Large intestine (tissue), 3 donors: ENCODE data around the gene CHAC1. TPM values are rescaled to one million over a fixed set of nuclear protein-coding genes. Genes with fewer than 3 reads are reported as not detected.
A peak's percentile ranks its signal among the peaks of the same experiment; 100 is the strongest.
"Not testable (repeated sequence)": the region's sequence is repeated elsewhere in the genome, so short reads cannot be mapped to it uniquely, and the experiment has no call there.

Source experiments
- DNase-seq, 2 donors: peaks; one replicate each; pipeline versions ENCODE4 v3.0.0 to v3.0.0-alpha.2; 2013
- H3K27ac ChIP-seq: one replicate; pipeline ENCODE4 v1.5.1; 2013; ENCODE audit warnings: low read length
- H3K27me3 ChIP-seq: 2 replicates; pipeline ENCODE4 v1.6.1; 2013; ENCODE audit warnings: low read length; ENCODE audit not compliant: control insufficient read depth, insufficient read depth
- H3K36me3 ChIP-seq: 2 replicates; pipeline ENCODE4 v1.6.1; 2013; ENCODE audit warnings: low read length; ENCODE audit not compliant: control insufficient read depth, insufficient read depth
- H3K4me1 ChIP-seq: one replicate; pipeline ENCODE4 v1.6.1; 2013; ENCODE audit warnings: low read length; ENCODE audit not compliant: control insufficient read depth, insufficient read depth
- H3K4me3 ChIP-seq: one replicate; pipeline ENCODE4 v1.5.1; 2013; ENCODE audit warnings: low read length
- H3K9me3 ChIP-seq: one replicate; pipeline ENCODE4 v1.6.1; 2013; ENCODE audit warnings: mild to moderate bottlenecking, low read depth, low read length, moderate library complexity; ENCODE audit not compliant: control insufficient read depth
- WGBS: methylation state at CpG from one replicate; pipeline ENCODE4 v1.1.5; 2013; ENCODE audit warnings: low lambda C conversion rate; ENCODE audit not compliant: insufficient coverage; 5-methylcytosine and 5-hydroxymethylcytosine counted together
- polyA plus RNA-seq: library from polyadenylated mRNA; unstranded; fragments of 120-200 nt; gene quantifications from one replicate; pipeline ENCODE4 v1.2.1, GENCODE V29; 2013

The CHAC1 gene
- polyA plus RNA-seq, 1 donor: 1.4 TPM

DNA sequence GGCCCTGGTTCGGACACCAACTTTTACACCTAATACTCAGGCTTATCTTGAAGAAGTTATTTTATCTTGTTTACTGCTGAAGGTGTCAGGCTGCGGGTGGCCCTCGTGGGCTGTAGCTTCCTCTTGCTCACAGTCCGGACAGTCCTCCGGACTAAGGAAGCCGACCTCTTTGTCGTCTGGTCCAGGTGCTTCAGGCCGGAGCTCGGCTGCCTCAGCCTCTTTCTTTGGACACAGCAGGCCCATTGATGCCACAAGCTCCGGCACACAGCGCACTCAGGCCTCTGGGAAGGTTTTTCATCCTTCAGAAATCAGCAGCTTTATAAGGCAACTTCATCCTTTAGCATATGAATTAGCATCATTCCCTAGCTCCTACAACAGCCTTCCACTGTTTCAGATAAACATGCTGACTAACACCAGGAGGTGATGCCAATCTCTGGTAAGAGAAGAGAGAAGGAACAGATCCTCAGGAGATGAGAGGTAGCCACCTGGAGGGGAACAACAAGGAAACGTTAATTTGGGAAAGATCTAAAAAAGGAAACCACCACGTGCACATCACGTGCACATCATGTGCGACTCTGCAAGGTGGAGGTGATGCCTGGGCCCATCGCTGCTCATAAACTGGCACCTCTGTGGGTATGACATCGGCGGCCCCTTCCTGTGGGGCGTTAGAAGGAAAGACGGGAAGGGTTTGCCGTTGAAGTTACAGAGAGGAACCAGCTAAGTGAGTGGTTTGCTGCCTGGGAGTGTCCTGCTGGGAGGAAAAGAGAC is 4.4 kb upstream of the CHAC1 start:
- DNase-seq: no peak
- no peaks in the 10 kb centered on the region for H3K9me3 ChIP-seq
- 100% methylated on average over 1 of the region's 21 CpGs for WGBS
- peaks cover 10% of the 10 kb centered on the region for H3K4me1 ChIP-seq
- H3K27me3 ChIP-seq: no peaks in the 10 kb centered on the region
- H3K36me3 ChIP-seq: no peaks in the 10 kb centered on the region
- peak overlapping the region; percentile 56 for H3K27ac ChIP-seq
- H3K4me3 ChIP-seq: no peak overlapping the region

DNA sequence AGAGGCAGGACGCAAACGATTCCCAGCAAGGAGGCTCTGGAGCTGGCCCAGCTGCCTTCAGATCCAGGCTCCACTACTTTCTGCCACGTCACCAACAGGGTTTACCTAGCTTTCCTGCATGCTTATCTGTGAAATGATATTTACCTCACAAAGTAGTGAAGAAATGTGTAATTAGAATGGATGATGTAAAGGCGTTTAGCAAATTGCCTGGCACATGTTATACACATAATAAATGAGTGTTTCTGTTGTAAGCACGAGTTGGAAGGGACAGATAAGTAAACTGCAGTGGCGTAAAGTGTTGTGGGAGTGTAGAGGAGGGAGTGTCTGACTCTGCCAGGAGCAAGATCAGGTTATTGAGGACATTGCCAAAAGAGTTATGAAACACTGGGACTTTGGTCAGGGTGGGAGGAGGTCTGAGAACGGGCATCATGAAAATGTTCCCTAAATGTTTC is 3.5 kb upstream of the CHAC1 start:
- 7% methylated on average over 3 of the region's 7 CpGs for WGBS
- H3K27ac ChIP-seq: peak overlapping the region; percentile 56
- peak; percentile 78 to 88 for DNase-seq

DNA sequence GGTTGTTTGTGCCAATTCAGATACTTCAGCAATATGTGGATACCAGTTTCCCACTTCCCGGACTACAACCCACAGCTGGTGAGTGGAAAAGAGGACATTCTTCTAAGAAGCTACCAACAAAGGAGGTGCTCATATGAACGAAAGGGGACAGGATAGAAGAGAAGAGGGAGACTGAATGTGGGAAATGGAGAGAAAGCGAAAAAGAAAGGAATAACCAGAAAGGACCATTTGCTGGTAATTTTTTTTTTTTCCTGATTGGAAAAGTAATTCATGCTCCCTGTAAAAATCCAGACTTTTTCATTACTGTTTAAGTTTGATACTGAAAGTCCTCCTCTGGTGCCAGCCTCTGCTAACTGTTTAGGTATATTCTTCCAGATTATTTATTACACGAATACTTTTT is 1.5 kb upstream of the CHAC1 start:
- no peak overlapping the region for H3K27ac ChIP-seq
- WGBS: 100% methylated on average over 2 of the region's 4 CpGs
- H3K4me3 ChIP-seq: no peak overlapping the region

More for the DNA sequence above, 3.5 kb upstream of the CHAC1 start:
- no peaks in the 10 kb centered on the region for H3K36me3 ChIP-seq
- peaks cover 10% of the 10 kb centered on the region for H3K4me1 ChIP-seq
- no peaks in the 10 kb centered on the region for H3K9me3 ChIP-seq
- no peak overlapping the region for H3K4me3 ChIP-seq
- no peaks in the 10 kb centered on the region for H3K27me3 ChIP-seq

DNA sequence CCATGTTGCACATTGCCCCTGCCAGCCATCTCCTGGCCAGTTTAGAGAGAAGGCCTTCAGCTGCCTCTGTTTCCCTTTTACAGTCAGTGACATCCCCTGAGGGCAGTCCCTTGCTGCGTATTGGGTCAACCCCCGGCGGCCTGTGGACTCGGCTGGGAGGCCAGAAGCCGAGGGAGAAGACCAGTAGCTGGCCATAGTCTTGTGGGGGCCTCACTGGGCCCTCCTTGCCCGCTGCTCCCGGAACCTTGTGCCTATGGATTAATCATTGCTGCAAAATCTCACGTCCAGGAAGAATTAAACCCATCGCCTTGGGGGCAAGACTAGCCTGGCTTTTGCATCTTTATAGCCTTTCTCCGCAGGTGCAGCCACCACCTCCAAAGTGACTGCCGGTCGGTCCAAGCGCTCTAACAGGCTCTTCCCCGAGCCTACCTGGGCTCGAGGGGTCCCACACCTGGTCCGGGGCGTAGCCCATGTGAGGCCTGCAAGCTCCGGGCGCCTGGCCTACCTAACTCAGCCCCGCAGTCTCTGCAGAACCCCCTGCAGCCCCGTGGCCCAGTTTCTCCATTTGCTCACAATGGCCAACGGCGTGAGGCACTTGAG is 870 bp upstream of the CHAC1 start:
- Histone ChIP-seq H3K9me3 (no peaks in the 10 kb centered on the region), H3K27ac (peak overlapping the region; percentile 58), H3K36me3 (no peaks in the 10 kb centered on the region), H3K27me3 (no peaks in the 10 kb centered on the region), H3K4me1 (peaks cover 10% of the 10 kb centered on the region), H3K4me3 (peak overlapping the region; percentile 65)
- no peak for DNase-seq
- WGBS: no CpG with 5 or more reads among the region's 23 CpGs

More for the DNA sequence above, 1.5 kb upstream of the CHAC1 start:
- peaks cover 10% of the 10 kb centered on the region for H3K4me1 ChIP-seq
- no peaks in the 10 kb centered on the region for H3K36me3 ChIP-seq
- no peak for DNase-seq
- H3K27me3 ChIP-seq: no peaks in the 10 kb centered on the region
- H3K9me3 ChIP-seq: no peaks in the 10 kb centered on the region

DNA sequence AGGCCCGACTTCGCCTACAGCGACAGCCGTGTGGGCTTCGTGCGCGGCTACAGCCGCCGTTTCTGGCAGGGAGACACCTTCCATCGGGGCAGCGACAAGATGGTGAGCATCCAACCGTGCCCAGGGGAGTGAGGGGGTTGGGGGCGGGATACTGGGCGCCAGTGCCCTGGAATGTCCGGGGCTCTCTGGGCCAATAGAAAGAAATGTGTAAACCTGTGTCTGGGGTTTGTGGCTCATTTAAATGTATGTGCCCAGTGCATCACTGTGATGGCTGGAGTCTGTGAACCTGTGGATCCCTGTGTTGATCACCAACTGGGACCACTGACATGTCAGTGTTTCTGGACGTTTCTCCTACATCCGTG is 423 bp downstream of the CHAC1 start:
- WGBS: no CpG with 5 or more reads among the region's 17 CpGs

DNA sequence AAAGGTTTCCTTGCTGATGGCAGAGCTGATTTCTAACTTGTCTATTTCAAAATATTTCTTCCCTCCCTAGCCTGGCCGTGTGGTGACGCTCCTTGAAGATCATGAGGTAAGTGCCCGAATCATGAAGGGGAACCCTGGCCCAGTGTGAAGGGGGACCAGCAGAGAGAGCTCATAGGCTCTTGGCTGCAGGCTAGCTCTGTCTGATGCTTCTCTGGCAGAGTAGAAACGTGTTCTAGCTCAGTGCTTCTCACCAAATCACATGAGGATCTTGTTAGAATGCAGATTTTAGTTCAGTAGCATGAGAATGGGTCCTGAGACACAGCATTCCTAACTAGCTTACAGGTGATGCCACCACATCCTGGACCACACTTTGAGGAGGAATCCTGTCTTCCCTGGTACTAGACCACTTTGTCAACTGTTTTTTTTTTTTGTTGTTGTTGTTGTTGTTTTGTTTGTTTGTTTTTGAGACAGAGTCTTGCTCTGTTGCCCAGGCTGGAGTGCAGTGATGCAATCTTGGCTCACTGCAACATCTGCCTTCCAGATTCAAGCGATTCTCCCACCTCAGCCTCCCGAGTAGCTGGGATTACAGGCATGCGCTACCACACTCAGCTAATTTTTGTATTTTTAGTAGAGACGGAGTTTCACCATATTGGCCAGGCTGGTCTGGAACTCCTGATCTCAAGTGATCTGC is 1.0 kb downstream of the CHAC1 start:
- H3K27ac ChIP-seq, H3K9me3 ChIP-seq, H3K4me3 ChIP-seq, DNase-seq, H3K36me3 ChIP-seq, H3K4me1 ChIP-seq, H3K27me3 ChIP-seq: not testable (repeated sequence)
- WGBS: no CpG with 5 or more reads among the region's 8 CpGs

More for the DNA sequence above, 423 bp downstream of the CHAC1 start:
- Histone ChIP-seq H3K9me3 (no peaks in the 10 kb centered on the region), H3K4me3 (peak overlapping the region; percentile 65), H3K36me3 (no peaks in the 10 kb centered on the region), H3K4me1 (peaks cover 10% of the 10 kb centered on the region), H3K27ac (no peak overlapping the region), H3K27me3 (no peaks in the 10 kb centered on the region)
- no peak for DNase-seq

DNA sequence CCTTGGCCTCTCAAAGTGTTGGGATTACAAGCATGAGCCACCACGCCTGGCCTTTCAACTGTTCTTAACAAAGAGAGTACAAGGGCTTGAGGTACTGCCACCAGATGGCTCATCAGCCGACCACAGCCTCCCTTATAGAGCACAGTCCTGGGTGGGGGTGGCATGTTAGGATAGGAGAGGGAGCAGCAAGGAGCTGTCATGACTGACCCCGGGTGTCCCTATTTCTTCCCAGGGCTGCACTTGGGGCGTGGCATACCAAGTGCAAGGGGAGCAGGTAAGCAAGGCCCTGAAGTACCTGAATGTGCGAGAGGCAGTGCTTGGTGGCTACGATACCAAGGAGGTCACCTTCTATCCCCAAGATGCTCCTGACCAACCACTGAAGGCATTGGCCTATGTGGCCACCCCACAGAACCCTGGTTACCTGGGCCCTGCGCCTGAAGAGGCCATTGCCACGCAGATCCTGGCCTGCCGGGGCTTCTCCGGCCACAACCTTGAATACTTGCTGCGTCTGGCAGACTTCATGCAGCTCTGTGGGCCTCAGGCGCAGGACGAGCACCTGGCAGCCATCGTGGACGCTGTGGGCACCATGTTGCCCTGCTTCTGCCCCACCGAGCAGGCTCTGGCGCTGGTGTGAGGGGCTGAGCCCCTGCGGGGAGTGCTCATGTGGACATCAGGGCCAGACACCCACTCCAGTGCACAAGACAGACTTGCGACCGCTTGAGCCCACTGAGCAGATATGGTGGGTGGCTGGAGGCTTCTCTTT is 2.1 kb downstream of the CHAC1 start:
- DNase-seq: no peak
- no CpG with 5 or more reads among the region's 20 CpGs for WGBS
- H3K27me3 ChIP-seq: no peaks in the 10 kb centered on the region
- no peak overlapping the region for H3K4me3 ChIP-seq
- no peaks in the 10 kb centered on the region for H3K9me3 ChIP-seq
- H3K36me3 ChIP-seq: no peaks in the 10 kb centered on the region
- no peak overlapping the region for H3K27ac ChIP-seq
- peaks cover 5% of the 10 kb centered on the region for H3K4me1 ChIP-seq

DNA sequence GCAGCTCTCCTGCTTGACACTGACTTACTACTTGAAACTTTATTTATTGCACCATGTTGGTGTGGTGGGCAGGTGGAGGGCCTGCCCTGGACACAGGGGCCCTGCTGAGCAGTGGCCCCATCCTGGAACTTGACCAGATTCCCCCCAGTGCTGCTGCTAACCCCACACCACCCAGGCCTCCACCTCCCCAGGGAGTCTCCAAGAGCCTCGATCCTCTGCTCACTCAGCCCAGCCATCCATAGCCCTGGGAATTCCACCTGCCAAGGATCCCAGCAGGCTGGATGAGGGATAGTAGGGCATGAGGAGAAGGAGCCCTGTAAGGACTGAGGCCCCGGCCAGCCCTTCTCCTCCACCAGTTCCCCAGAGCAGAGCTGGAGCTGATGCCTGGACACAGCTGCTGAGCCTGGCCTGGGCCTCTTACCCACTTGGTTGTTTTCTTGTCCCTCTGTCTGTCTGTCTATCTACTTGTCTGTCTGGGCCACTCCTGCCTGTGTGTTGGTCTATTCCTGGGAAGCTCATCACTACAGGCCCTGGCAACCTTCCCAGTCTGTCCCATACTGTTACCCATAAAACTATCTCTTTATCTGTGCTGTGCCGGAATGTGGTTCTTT is 2.8 kb downstream of the CHAC1 start:
- no CpG with 5 or more reads among the region's 3 CpGs for WGBS
- no peaks in the 10 kb centered on the region for H3K36me3 ChIP-seq
- H3K27ac ChIP-seq: no peak overlapping the region
- peaks cover 9% of the 10 kb centered on the region for H3K4me1 ChIP-seq
- no peak overlapping the region for H3K4me3 ChIP-seq
- no peaks in the 10 kb centered on the region for H3K27me3 ChIP-seq
- no peaks in the 10 kb centered on the region for H3K9me3 ChIP-seq
- no peak for DNase-seq

DNA sequence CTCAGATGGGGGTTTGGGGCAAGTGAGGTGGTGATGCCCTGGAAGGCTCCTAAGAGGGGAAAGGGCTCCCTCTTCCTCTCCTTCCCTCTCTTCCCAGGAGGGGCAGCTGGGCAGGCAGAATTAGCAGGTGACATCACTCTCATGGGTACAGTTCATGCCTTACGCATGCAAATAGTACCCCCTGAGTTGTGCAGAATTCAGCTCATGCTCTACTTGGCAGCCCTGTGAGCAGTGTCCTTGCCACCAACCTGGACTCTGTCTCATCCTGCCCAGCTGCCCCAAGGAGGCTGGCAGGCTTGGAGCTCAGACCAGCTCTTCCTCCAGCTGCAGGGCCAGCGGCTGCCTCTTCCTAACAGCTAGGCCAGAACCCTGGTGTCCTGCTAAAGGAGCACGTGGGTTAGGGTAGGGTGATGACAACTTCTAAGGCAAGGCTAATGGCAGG is 3.3 kb downstream of the CHAC1 start:
- H3K9me3 ChIP-seq: no peaks in the 10 kb centered on the region
- peaks cover 9% of the 10 kb centered on the region for H3K4me1 ChIP-seq
- H3K27me3 ChIP-seq: no peaks in the 10 kb centered on the region
- no peak overlapping the region for H3K4me3 ChIP-seq
- no peak for DNase-seq
- H3K36me3 ChIP-seq: no peaks in the 10 kb centered on the region
- WGBS: no CpG with 5 or more reads among the region's 3 CpGs
- no peak overlapping the region for H3K27ac ChIP-seq
